Measurements from ENCODE around the gene HTR1D. TPM values are rescaled to one million over a fixed set of nuclear protein-coding genes. Genes with fewer than 3 reads are reported as not detected.
A peak's percentile ranks its signal among the peaks of the same experiment; 100 is the strongest.

Gene HTR1D
- total RNA-seq, 2 experiments from 2014 or later, result not detected

DNA sequence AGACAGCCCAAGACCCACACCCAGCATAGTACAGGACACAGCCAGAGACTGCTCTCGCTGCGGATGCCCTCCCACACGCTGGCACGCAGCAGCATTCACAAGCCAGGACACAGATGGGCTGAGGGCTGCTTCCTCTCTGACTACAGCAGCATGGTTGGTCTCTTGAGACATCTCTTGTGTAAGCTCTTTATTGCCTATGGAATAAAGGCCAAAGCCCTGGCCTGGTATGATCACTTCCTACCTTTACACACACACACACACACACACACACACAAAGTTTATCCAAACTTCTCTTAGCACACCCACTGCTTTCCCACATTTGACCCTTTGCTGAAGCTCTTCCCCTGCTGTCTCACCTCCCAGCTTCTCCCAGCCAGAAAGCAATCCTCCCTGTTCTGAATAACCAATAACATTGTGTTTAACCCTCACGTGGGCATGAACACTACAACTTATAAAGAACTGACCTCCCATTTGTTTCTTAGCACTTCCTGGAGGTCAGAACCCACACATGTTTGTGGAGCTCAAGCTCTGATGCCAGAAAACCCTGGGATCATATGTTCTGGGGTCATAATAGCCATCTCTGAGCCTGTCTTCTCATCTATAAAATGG is 47.5 kb downstream of the HTR1D start:
- intact Hi-C loops (cut with micrococcal nuclease), result no loop called here
- ChIA-PET CTCF (interaction anchor here (0.9 to 8.8 kb wide), 4 partner anchors 14 to 73 kb away, joined by 3 to 93 read pairs (median 4); no protein-coding TSS in a partner anchor), POLR2A (interaction anchor here (0.7 to 2.9 kb wide), 6 partner anchors 46 to 457 kb away, joined by 3 to 11 read pairs (median 4); partner anchors contain the start of gene KDM1A)
- H3K27me3 Mint-ChIP-seq, result no peaks in the 10 kb centered on the region
- peaks cover 38% of the 10 kb centered on the region for H3K4me1 Mint-ChIP-seq (ENCODE audit: low read depth)
- H3K9me3 Mint-ChIP-seq, result no peaks in the 10 kb centered on the region
- TF ChIP-seq, protein P1, sequence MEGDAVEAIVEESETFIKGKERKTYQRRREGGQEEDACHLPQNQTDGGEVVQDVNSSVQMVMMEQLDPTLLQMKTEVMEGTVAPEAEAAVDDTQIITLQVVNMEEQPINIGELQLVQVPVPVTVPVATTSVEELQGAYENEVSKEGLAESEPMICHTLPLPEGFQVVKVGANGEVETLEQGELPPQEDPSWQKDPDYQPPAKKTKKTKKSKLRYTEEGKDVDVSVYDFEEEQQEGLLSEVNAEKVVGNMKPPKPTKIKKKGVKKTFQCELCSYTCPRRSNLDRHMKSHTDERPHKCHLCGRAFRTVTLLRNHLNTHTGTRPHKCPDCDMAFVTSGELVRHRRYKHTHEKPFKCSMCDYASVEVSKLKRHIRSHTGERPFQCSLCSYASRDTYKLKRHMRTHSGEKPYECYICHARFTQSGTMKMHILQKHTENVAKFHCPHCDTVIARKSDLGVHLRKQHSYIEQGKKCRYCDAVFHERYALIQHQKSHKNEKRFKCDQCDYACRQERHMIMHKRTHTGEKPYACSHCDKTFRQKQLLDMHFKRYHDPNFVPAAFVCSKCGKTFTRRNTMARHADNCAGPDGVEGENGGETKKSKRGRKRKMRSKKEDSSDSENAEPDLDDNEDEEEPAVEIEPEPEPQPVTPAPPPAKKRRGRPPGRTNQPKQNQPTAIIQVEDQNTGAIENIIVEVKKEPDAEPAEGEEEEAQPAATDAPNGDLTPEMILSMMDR (IDR thresholded peaks at IDR 0.05), result no peak
- no peak overlapping the region for H3K27ac Mint-ChIP-seq
- peak overlapping the region; percentile 97 for H3K4me3 Mint-ChIP-seq
- ATAC-seq, result peak; percentile 31
- H3K36me3 Mint-ChIP-seq (ENCODE audit: low read depth), result no peaks in the 10 kb centered on the region
- DNase-seq, result peak; percentile 60

DNA sequence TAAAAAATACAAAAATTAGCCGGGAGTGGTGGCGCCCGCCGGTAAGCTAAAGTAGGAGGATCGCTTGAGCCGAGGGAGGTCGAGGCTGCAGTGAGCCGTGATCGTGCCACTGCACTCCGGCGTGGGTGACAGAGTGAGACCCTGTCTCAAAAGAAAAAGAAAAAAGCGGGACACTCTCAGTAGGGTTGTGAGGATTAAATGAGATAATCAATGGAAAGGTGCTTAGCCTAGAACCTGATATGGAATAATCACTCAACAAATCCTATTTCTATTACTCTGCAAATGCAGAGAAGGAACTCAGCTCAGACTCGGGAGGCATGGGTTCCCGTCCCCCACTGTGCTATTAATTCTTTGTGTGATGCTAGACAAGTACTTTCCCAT is 48.1 kb downstream of the HTR1D start:
- ATAC-seq, result no peak
- no peak overlapping the region for H3K27ac Mint-ChIP-seq
- intact Hi-C loops (cut with micrococcal nuclease), result no loop called here
- no peaks in the 10 kb centered on the region for H3K36me3 Mint-ChIP-seq (ENCODE audit: low read depth)
- peaks cover 36% of the 10 kb centered on the region for H3K4me1 Mint-ChIP-seq (ENCODE audit: low read depth)
- H3K27me3 Mint-ChIP-seq, result no peaks in the 10 kb centered on the region
- H3K9me3 Mint-ChIP-seq, result no peaks in the 10 kb centered on the region
- TF ChIP-seq, protein P1 (IDR thresholded peaks at IDR 0.05), result no peak
- ChIA-PET POLR2A (interaction anchor here (0.7 to 2.9 kb wide), 9 partner anchors 47 to 457 kb away, joined by 3 to 11 read pairs (median 3); partner anchors contain the start of gene KDM1A), CTCF (interaction anchor here (0.8 to 8.8 kb wide), 5 partner anchors 14 to 72 kb away, joined by 3 to 93 read pairs (median 3); no protein-coding TSS in a partner anchor)
- DNase-seq, result no peak
- peak overlapping the region; percentile 97 for H3K4me3 Mint-ChIP-seq

DNA sequence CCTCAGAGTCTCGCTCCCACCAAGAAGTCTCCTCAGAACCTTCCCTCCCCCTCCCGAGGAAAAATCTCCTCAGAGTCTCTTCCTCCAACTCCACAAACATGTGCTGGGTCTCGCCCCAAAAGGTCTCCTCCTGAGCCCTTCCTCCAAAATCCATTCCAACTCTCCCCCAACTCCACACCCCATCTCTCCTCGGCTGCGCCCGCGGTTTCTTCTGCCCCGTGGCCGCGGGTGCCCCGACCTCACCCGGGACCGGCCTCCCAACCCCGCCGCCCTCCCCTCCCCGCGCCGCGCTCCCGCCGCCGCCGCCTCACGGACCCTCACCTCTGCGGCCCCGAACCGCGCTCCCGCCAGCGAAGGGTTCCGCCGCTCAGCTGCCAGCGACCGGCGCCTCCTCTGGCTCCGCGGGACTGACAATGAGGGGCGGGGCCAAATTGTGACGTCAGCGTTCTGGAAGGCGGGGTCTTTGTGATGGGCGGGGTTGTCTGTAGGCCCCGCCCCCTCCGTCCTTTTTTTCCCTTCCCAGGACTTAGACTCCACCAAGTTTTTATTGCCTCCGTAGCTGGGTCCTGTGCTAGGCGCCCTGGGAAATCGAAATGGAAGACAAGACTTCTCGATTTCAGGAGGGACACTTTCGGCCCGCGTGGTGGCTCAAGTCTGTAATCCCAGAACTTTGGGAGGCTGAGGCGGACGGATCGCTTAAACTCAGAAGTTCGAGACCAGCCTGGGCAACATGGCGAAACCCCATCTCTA is 48.7 kb downstream of the HTR1D start, which contains the start of gene LUZP1:
Gene LUZP1, minus strand, starts transcription at position 412 of the 750 bp plus-strand sequence.
- Mint-ChIP-seq H3K4me3 (peak within 1 kb of the TSS; percentile 97), H3K27me3 (no peaks in the 10 kb centered on the region), H3K36me3 (ENCODE audit: low read depth) (no peaks in the 10 kb centered on the region), H3K27ac (peak within 1 kb of the TSS; percentile 92), H3K4me1 (ENCODE audit: low read depth) (peaks cover 37% of the 10 kb centered on the region), H3K9me3 (no peaks in the 10 kb centered on the region)
- ATAC-seq (peak; percentile 92), DNase-seq (peak; percentile 90)
- TF ChIP-seq, protein P1 (IDR thresholded peaks at IDR 0.05), result no peak
- ChIA-PET POLR2A (interaction anchor here (0.6 to 2.9 kb wide), 11 partner anchors 47 to 601 kb away, joined by 3 to 11 read pairs (median 3); partner anchors contain the start of gene KDM1A), CTCF (interaction anchor here (0.8 to 8.8 kb wide), 5 partner anchors 13 to 71 kb away, joined by 3 to 93 read pairs (median 4); no protein-coding TSS in a partner anchor)
- intact Hi-C loops (cut with micrococcal nuclease), result no loop called here

DNA sequence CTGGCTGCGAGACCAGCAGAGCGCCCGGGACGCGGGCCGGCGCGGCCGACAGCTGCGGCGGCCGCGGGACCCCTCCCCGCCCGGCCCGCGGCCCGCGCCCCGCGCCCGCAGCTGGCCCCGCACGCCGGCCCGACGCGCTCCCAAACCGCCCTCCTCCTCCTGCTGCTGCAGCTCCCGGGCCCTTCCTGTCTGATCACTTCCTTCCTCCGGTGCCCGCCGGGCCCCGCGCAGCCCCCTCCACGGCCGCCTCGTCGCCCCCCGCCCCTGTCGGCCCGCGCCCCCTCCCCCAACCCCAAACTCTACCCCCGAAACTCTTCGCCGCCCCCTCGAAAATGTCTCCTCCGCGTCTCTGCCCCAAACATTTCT is 49.2 kb downstream of the HTR1D start:
- no peaks in the 10 kb centered on the region for H3K36me3 Mint-ChIP-seq (ENCODE audit: low read depth)
- peak overlapping the region; percentile 97 for H3K4me3 Mint-ChIP-seq
- POLR2A ChIA-PET, result interaction anchor here (0.6 to 2.9 kb wide), 9 partner anchors 17 to 601 kb away, joined by 3 to 11 read pairs (median 3); no protein-coding TSS in a partner anchor
- peak; percentile 39 for DNase-seq
- H3K9me3 Mint-ChIP-seq, result no peaks in the 10 kb centered on the region
- CTCF ChIA-PET, result interaction anchor here (1.1 to 8.8 kb wide), 4 partner anchors 16 to 69 kb away, joined by 3 to 93 read pairs (median 18); no protein-coding TSS in a partner anchor
- H3K27me3 Mint-ChIP-seq, result no peaks in the 10 kb centered on the region
- H3K27ac Mint-ChIP-seq, result peak overlapping the region; percentile 92
- intact Hi-C loops (cut with micrococcal nuclease), result no loop called here
- peaks cover 38% of the 10 kb centered on the region for H3K4me1 Mint-ChIP-seq (ENCODE audit: low read depth)
- TF ChIP-seq, protein P1 (IDR thresholded peaks at IDR 0.05), result no peak
- peak; percentile 23 for ATAC-seq

Data from activated CD8-positive, alpha-beta T cell treated with anti-CD3 and anti-CD28 coated beads for 36 hours (primary cell).